Stimulated activated CD4-positive, alpha-beta T cell treated with anti-CD3 and anti-CD28 coated beads, TNF-alpha, amount 100 ng/mL, for 24 hours (primary cell): ENCODE data around the gene CHD9.

ENCODE experiments used
- DNase-seq, 3 experiments: peaks; one replicate each; pipeline ENCODE4 v3.0.0-alpha.2; 2020; ENCODE audit warnings: low read depth in 3 of 3

Gene CHD9

DNA sequence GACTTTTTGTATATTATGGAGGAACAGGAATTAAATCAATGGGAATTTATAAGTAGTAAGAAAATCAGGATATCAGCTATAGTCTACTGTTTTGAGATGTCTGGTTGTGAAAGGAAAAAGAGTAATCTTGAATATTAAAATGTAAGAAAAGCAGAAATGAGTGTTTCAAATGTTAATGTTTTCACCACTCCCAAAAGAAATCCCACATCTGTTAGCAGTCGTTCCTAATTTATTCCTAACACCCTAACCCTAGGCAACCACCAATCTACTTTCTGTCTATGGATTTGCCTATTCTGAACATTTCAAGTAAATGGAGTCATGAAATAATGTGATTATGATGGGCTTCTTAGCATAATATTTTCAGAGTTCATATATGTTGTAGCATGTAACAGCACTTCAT is 133.0 kb downstream of the CHD9 start:
- no peak for DNase-seq

DNA sequence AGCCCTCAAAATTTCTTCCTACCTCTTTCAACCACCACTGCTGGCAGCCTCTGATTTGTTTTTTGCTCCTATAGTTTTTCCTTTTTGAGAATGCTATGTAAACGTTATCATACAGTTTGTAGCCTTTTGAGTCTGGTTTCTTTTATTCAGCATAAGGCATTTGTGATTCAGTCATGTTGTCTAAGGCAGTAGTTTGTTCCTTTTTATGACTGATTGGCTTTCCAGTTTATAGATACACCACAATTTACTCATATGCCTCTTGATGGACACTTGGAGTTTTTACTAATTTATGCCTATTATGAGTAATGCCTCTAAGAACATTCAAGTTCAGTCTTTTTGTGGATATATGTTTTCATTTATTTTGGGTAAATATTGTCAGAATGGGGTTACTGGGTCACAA is 136.6 kb downstream of the CHD9 start:
- no peak for DNase-seq

DNA sequence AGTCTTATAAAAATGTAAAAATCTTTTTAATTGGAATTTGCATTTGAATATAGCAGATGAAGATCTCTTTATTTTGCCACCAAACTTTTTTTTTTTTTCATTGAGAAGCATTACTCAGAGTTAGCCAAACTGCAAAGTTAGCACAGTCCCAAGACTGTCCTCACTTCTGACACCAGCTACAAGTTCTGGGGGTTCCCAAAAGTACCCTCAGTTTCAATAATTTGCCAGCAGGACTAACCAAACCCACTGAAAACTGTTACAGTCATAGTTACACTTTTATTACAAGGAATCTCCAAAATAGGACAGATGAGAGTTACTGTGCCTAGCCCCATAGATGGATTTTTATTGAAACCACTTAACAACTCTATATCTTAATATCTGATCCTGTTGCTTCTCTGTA is 144.1 kb downstream of the CHD9 start:
- no peak for DNase-seq

- no peak for DNase-seq
Measured at GRCh38 chr16:53201900-53202299, 147.1 kb downstream of the CHD9 start.

- DNase-seq: no peak
Measured at GRCh38 chr16:53202398-53202797, 147.6 kb downstream of the CHD9 start.

DNA sequence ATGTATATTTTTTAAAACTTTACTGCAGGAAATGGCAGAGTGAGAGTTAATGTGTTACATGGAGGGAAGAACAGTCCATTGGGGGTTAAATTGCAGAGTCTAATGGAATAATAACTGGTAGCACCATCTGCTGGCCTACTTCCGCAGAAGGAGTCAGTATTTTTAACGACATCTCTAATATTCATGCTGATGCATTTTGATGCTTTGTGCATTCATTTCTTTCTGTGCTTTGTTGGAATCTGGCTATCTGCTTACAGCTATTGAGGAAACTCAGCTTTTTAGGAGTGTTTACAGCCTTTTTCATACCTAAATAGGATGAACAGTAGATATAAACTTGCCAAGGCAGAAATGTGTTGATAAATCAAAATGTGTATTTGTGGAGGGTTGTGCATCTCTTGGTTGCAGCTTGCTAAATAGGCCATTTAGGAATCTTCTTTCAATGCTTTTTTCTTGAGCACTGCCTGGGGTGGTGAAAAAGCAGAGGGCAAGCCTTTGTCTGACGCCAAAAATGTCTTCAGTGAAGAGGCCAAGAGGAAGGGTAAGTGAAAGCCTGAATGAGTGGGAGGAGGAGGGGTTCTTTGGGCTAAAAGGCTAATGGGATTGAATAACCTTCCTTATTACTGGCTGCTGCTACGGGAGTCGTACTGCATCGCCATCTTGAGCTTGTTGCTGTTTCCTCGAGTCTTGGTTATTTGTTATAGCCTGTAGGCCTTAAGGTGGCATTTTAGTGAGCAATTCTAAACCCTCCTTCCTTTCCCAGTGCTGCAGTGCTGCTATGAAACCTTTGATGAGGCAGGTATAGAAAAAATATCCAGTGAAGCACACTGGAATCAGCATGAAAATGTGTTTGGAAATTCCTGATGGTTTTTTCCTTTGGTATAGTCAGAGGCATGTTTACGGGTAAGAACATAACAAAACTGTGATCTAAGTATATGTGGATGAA is 153.3 kb downstream of the CHD9 start:
- DNase-seq: no peak

DNA sequence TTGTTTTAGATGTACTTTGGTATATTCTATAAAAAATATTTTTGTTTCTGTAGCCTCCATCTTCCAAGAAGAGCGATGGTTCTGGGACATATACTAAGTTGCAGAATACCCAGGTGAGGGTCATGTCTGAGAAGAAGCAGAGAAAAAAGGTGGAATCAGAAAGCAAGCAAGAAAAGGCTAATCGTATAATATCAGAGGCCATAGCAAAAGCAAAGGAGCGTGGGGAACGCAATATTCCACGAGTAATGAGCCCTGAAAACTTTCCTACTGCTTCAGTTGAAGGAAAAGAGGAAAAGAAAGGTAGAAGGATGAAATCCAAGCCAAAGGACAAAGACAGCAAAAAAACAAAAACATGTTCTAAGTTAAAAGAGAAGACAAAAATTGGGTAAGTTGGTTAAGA is 154.6 kb downstream of the CHD9 start:
- no peak for DNase-seq

- DNase-seq: no peak
Measured at GRCh38 chr16:53209877-53210276, 155.1 kb downstream of the CHD9 start.

DNA sequence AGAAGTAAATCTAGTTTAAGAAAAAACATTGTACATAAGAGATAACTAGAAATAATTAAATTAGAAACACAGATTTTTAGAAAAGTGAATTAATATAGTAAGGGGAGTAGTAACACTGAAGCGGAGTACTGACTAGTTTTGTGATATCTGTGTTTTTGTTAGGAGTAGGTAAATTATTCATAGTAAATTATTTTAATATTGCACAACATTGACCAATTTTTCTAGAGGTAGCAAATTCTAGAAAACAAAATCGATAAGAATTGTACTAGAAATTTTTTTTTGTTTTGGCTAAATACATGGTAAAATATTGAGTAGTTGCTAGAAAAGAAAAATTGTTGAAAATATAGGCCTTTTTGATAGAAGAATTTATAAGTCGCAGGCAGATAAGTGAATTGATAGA is 156.5 kb downstream of the CHD9 start:
- DNase-seq: no peak

GRCh38 chr16:53212893-53213223 is 158.1 kb downstream of the CHD9 start:
- no peak for DNase-seq

DNA sequence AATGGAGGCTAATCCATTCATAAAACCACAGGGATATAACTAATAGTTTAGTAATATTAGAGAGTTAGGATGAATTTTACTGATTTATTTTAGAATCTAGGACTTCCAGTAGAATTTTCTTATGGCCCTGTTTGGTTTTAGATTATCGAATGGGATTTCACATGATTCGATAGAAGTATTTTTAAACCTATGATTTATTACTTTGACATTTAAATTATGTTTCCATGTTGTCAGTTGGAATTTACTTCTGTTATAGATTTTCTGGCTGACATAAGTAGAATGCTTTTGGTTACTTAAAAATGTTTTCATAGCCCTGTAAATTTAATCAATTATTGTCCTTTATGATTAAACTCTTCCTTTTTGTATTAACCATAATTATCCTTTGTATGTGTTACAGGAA is 158.8 kb downstream of the CHD9 start:
- no peak for DNase-seq

DNA sequence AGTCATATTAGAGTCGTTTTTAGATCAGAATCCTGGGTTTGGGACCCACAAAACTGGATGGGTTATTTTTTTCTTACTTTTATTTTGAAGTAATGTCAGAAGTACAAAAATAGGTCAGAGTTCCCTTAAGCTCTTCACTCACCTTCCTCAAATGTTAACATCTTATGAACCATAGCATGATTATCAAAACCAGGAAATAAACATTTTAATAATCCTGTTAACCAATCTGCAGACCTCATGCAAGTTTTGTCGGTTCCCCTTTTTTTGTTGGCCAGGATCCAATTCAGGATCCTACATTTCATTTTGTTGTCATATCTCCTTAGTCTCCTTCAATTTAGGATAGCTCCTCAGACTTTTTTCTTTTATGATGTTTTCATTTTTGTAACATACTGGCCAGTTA is 162.0 kb downstream of the CHD9 start:
- DNase-seq: no peak

DNA sequence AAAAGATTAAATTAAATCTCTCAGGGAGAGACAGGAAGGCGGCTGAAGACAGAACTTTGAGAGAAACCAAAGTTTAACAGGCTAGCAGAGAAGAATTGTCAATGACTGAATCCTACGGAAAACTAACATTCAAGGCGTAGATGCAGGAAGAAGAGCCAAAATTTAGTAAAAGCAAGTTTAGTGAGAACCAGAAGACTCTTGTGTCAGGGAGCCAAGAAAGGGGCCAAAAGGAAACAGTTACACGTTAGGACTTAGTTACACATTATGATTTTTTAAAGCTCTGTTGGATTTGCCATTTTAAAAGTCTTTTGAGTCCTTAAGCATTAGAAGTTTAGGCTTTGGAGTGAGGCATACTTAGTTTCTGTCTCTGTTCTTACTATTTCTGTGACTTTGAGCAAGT is 164.6 kb downstream of the CHD9 start:
- no peak for DNase-seq

- no peak for DNase-seq
Measured at GRCh38 chr16:53219795-53220454, 165.1 kb downstream of the CHD9 start.

GRCh38 chr16:53220585-53220984 is 165.8 kb downstream of the CHD9 start:
- DNase-seq: no peak

DNA sequence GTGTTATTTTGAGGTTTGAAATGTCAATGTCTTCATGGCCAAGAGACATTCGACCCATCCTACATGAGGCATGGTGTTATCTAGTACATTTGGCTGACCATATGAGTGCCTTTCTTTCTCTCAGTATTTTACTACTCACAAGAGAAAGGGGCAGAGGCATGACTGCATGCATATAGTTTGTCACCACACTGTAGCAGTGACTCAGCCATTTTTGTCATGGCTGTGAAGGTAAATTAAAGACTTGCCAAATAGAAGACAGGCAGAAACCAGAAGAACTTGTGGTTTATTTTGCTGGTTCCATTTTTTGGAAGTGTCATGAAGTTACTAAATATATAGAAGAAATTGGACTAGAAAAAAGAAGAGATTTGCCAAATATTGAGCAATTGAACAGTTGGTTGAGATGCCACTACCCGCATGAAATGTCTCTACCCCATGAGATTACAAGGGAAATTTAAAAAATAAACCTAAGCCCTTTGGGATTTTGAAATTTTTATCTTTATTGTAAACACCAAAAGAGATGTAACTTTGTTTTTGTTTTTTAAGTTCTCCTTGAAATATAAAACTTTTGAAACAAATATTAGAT is 170.3 kb downstream of the CHD9 start:
- DNase-seq: no peak

GRCh38 chr16:53232826-53233529 is 178.2 kb downstream of the CHD9 start:
- DNase-seq: no peak

DNA sequence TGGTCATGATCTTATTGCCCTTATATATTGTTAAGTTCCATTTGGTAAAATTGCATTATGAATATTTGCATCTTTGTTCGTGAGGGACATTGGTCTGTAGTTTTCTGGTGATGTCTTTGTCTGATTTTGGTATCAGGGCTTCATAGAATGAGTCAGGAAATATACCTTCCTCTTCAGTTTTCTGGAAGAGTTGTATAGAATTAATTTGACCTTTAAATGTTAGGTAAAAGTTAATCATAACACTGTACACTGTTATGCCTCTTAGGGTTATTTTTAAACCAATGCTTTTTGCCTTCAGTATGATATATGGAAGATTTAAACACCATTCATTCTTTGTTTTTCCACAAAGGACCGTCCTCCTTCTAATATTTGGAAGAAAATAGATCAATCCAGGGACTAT is 180.0 kb downstream of the CHD9 start:
- DNase-seq: no peak

- DNase-seq: no peak
Measured at GRCh38 chr16:53235851-53236250, 181.1 kb downstream of the CHD9 start.

DNA sequence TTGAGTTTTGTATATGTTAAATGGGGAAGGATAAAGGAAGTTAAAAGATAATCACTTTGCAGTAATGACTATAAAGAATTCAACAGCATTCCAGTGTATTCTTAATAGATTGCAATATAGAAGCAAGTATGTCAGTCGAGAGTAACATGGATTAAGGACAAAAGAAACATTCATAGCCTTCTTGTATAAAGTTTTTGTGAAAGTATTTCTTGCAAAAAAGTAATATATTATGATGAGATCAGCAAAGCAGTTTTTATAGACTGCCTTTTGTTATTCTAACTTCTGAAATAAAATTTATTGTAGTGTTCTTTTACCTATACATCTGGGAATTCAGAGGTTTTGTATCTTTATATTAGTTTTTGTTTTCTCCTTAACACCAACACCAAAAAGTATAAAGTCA is 194.5 kb downstream of the CHD9 start:
- DNase-seq: no peak

GRCh38 chr16:53257001-53257400 is 202.2 kb downstream of the CHD9 start:
- no peak for DNase-seq

DNA sequence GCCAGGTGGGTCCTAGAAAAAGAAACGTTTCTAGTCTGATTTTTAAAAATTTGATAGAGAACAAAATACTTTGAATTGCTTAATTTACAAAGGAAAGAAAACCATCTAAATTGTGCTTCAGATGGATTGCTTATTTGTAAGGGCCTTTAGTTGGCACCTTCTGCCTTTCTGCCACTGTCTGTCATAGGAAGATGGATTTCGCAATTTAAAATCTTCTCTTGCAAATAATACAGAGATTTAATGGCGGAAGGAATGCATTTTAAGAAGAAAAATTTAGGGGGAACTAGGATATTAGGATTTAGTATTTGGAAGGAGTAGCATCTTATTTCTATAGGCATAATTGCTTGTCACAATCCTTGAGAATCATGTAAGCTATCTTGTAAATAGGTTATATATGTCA is 204.0 kb downstream of the CHD9 start:
- DNase-seq: no peak
